ENCODE results near the gene MAPK10. TPM values are rescaled to one million over a fixed set of nuclear protein-coding genes. Genes with fewer than 3 reads are reported as not detected.

Gene MAPK10
- total and polyA plus RNA-seq, 10 of the 15 experiments (the other 5 are each of a cell fraction or from before 2014, with no cell fraction given): 1.1 to 4.2 (median 2.4) TPM

DNA sequence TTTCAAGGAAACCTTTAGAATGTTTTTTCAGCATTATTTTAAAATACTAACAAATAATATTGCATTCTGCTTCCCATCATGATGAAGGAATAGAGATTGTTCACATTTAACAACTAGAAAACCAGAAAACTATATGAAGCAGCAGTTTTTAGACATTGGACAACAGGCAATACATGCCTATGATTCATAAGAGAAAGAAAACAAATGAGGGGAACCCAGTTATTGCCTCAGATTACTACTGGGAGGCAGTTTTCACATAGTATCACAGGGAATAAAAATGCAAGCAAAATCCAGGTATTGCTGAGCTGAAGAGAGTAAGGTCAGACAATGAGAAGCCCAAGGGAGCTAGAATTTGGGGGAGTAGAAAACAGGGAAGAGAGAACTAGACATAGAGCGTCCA, 373.6 kb downstream of the MAPK10 start:
- ChIA-PET SMC1A (ENCODE audit: uncharacterized antibody, unreplicated experiment) (no interaction called here), POLR2A (no interaction called here), RAD21 (ENCODE audit: unreplicated experiment) (no interaction called here), CTCF (interaction anchor here (2.0 kb wide), 1 partner anchor 17 kb away, joined by 7 read pairs; no protein-coding TSS in a partner anchor)
- Histone ChIP-seq H3K79me2 (ENCODE audit: control insufficient read depth, insufficient read depth, low read length) (no peaks in the 10 kb centered on the region), H3K9ac (ENCODE audit: control insufficient read depth, insufficient read depth, low read length) (no peak overlapping the region), H4K20me1 (ENCODE audit: control insufficient read depth, insufficient read depth) (no peaks in the 10 kb centered on the region), H2AFZ (ENCODE audit: control insufficient read depth, low read depth, low read length) (no peak overlapping the region), H3K27ac (ENCODE audit: control insufficient read depth, insufficient read depth) (no peak overlapping the region), H3K4me2 (ENCODE audit: control insufficient read depth, insufficient read depth) (no peak overlapping the region), H3K4me1 (ENCODE audit: control insufficient read depth, insufficient read depth, low read length) (no peaks in the 10 kb centered on the region), H3K27me3 (replicated peaks in 1 of 2; ENCODE audit: control insufficient read depth in 2 of 2, insufficient read depth in 2 of 2, low read length in 1 of 2) (no peaks in the 10 kb centered on the region; a peak in 1 of 4 replicates), H3K4me3 (no peak overlapping the region), H3K36me3 (ENCODE audit: control insufficient read depth in 2 of 2, insufficient read depth in 2 of 2, low read length in 1 of 2) (no peaks in the 10 kb centered on the region), H3K9me3 (replicated peaks; ENCODE audit: control insufficient read depth, insufficient read depth, low read length) (no peaks in the 10 kb centered on the region)
- FAIRE-seq: no peak
- no peak for DNase-seq (ENCODE audit: low read depth, low spot score)
- in situ Hi-C loops (cut with MboI): no loop called here
- intact Hi-C loops (cut with micrococcal nuclease; ENCODE audit: unreplicated experiment): no loop called here
- TF ChIP-seq, protein P1, sequence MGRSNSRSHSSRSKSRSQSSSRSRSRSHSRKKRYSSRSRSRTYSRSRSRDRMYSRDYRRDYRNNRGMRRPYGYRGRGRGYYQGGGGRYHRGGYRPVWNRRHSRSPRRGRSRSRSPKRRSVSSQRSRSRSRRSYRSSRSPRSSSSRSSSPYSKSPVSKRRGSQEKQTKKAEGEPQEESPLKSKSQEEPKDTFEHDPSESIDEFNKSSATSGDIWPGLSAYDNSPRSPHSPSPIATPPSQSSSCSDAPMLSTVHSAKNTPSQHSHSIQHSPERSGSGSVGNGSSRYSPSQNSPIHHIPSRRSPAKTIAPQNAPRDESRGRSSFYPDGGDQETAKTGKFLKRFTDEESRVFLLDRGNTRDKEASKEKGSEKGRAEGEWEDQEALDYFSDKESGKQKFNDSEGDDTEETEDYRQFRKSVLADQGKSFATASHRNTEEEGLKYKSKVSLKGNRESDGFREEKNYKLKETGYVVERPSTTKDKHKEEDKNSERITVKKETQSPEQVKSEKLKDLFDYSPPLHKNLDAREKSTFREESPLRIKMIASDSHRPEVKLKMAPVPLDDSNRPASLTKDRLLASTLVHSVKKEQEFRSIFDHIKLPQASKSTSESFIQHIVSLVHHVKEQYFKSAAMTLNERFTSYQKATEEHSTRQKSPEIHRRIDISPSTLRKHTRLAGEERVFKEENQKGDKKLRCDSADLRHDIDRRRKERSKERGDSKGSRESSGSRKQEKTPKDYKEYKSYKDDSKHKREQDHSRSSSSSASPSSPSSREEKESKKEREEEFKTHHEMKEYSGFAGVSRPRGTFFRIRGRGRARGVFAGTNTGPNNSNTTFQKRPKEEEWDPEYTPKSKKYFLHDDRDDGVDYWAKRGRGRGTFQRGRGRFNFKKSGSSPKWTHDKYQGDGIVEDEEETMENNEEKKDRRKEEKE (IDR thresholded peaks at IDR 0.05): no peak
- TF ChIP-seq CBX3 (IDR thresholded peaks at IDR 0.05; ENCODE audit: borderline replicate concordance, low read depth) (no peak), RBBP5 (conservative IDR thresholded peaks at IDR 0.05) (no peak), NR2C2 (IDR thresholded peaks at IDR 0.05; ENCODE audit: borderline replicate concordance, control insufficient read depth, insufficient read length, low read depth) (no peak), CBX5 (IDR thresholded peaks at IDR 0.05; ENCODE audit: low read depth) (no peak), CEBPB (IDR thresholded peaks at IDR 0.05; ENCODE audit: borderline replicate concordance in 1 of 2, low read depth in 2 of 2, low read length in 2 of 2) (no peak), KLF5 (IDR thresholded peaks at IDR 0.05; ENCODE audit: partially characterized antibody) (no peak), BACH1 (IDR thresholded peaks at IDR 0.05; ENCODE audit: borderline replicate concordance) (no peak), ZBED1 (IDR thresholded peaks at IDR 0.05; ENCODE audit: borderline replicate concordance) (no peak), CBFB (IDR thresholded peaks at IDR 0.05; ENCODE audit: low read depth) (no peak), SUPT20H (IDR thresholded peaks at IDR 0.05; ENCODE audit: borderline replicate concordance, control insufficient read depth, low read depth, low read length) (no peak), ZNF207 (IDR thresholded peaks at IDR 0.05; ENCODE audit: borderline replicate concordance) (no peak), JUND (IDR thresholded peaks at IDR 0.05; ENCODE audit: low read depth, low read length) (no peak)
- TF ChIP-seq, protein P2, sequence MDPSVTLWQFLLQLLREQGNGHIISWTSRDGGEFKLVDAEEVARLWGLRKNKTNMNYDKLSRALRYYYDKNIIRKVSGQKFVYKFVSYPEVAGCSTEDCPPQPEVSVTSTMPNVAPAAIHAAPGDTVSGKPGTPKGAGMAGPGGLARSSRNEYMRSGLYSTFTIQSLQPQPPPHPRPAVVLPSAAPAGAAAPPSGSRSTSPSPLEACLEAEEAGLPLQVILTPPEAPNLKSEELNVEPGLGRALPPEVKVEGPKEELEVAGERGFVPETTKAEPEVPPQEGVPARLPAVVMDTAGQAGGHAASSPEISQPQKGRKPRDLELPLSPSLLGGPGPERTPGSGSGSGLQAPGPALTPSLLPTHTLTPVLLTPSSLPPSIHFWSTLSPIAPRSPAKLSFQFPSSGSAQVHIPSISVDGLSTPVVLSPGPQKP (IDR thresholded peaks at IDR 0.05; ENCODE audit: low read depth, low read length): no peak
- TF ChIP-seq, protein P3, sequence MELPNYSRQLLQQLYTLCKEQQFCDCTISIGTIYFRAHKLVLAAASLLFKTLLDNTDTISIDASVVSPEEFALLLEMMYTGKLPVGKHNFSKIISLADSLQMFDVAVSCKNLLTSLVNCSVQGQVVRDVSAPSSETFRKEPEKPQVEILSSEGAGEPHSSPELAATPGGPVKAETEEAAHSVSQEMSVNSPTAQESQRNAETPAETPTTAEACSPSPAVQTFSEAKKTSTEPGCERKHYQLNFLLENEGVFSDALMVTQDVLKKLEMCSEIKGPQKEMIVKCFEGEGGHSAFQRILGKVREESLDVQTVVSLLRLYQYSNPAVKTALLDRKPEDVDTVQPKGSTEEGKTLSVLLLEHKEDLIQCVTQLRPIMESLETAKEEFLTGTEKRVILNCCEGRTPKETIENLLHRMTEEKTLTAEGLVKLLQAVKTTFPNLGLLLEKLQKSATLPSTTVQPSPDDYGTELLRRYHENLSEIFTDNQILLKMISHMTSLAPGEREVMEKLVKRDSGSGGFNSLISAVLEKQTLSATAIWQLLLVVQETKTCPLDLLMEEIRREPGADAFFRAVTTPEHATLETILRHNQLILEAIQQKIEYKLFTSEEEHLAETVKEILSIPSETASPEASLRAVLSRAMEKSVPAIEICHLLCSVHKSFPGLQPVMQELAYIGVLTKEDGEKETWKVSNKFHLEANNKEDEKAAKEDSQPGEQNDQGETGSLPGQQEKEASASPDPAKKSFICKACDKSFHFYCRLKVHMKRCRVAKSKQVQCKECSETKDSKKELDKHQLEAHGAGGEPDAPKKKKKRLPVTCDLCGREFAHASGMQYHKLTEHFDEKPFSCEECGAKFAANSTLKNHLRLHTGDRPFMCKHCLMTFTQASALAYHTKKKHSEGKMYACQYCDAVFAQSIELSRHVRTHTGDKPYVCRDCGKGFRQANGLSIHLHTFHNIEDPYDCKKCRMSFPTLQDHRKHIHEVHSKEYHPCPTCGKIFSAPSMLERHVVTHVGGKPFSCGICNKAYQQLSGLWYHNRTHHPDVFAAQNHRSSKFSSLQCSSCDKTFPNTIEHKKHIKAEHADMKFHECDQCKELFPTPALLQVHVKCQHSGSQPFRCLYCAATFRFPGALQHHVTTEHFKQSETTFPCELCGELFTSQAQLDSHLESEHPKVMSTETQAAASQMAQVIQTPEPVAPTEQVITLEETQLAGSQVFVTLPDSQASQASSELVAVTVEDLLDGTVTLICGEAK (IDR thresholded peaks at IDR 0.05; ENCODE audit: borderline replicate concordance): no peak
- no TSS peak for BruUV-seq (replicated peaks)
- WGBS (ENCODE audit: insufficient coverage, insufficient replicate concordance, low lambda C conversion rate, missing lambda C conversion rate): 38% methylated on average over 1 of the region's 1 CpG
- ATAC-seq: no peak

All from GM12878 (cell line).